HepG2 (cell line): ENCODE data around the gene YY1. TPM values are rescaled to one million over a fixed set of nuclear protein-coding genes. Genes with fewer than 3 reads are reported as not detected.

Experiments
- GATA4 ChIP-seq: sonication (generic); IDR thresholded peaks from 2 replicates; pipeline ENCODE4 v1.6.1; 2016; ENCODE audit warnings: antibody characterized with exemption, low read depth, borderline replicate concordance
- NCOA1 ChIP-seq: sonication (generic); formaldehyde crosslinking; IDR thresholded peaks from 2 replicates; pipeline ENCODE4 v1.9.0; 2021; ENCODE audit warnings: missing genetic modification reagents
- NFIC ChIP-seq: IDR thresholded peaks from 2 replicates; pipeline ENCODE4 v1.6.1; 2012; ENCODE audit warnings: mild to moderate bottlenecking, low read length, inconsistent platforms
- POLR2AphosphoS2 ChIP-seq: IDR thresholded peaks from 2 replicates; pipeline ENCODE4 v1.6.1; 2011; ENCODE audit warnings: low read depth, low read length, improper control_type of control experiment
- POLR2G ChIP-seq: fragments of 200-400 bp; formaldehyde crosslinking; IDR thresholded peaks from 2 replicates; pipeline ENCODE4 v1.6.1; 2018; ENCODE audit warnings: mild to moderate bottlenecking, low read depth, low read length, moderate library complexity
- RELA ChIP-seq: sonication (generic); formaldehyde crosslinking; IDR thresholded peaks from 2 replicates; pipeline ENCODE4 v1.4.0; 2020; ENCODE audit warnings: missing genetic modification reagents
- RNF219 ChIP-seq: sonication (generic); formaldehyde crosslinking; IDR thresholded peaks from 2 replicates; pipeline ENCODE4 v1.5.0; 2020; ENCODE audit warnings: mild to moderate bottlenecking, missing genetic modification reagents
- TCF12 ChIP-seq, 2 experiments: fragments of 450-650 bp in 1 of 2; sonication (generic) in 1 of 2; formaldehyde crosslinking in 1 of 2; IDR thresholded peaks; 2 replicates each; pipeline versions ENCODE4 v1.6.1 to v1.8.0; 2017 to 2022; ENCODE audit warnings: antibody characterized with exemption in 1 of 2, mild to moderate bottlenecking in 1 of 2, missing genetic modification reagents in 1 of 2, moderate library complexity in 1 of 2
- TFAP4 ChIP-seq: sonication (generic); IDR thresholded peaks from 2 replicates; pipeline ENCODE4 v1.6.1; 2016; ENCODE audit warnings: low read depth, borderline replicate concordance
- THRA ChIP-seq: sonication (generic); formaldehyde crosslinking; IDR thresholded peaks from 2 replicates; pipeline ENCODE4 v1.4.0; 2020; ENCODE audit warnings: missing genetic modification reagents, borderline replicate concordance
- USF2 ChIP-seq, 2 experiments: sonication (generic) in 1 of 2; formaldehyde crosslinking in 1 of 2; IDR thresholded peaks; 2 replicates each; pipeline versions ENCODE4 v1.5.1 to v1.6.1; 2011 to 2020; ENCODE audit warnings: borderline replicate concordance in 1 of 2, low read depth in 1 of 2, low read length in 1 of 2, mild to moderate bottlenecking in 1 of 2, missing genetic modification reagents in 1 of 2, moderate library complexity in 1 of 2
- XBP1 ChIP-seq: sonication (generic); formaldehyde crosslinking; IDR thresholded peaks from 2 replicates; pipeline ENCODE4 v1.5.0; 2020; ENCODE audit warnings: missing genetic modification reagents
- ZNF101 ChIP-seq: sonication (generic); formaldehyde crosslinking; IDR thresholded peaks from 2 replicates; pipeline ENCODE4 v1.4.0; 2020; ENCODE audit warnings: mild to moderate bottlenecking, low read depth, missing genetic modification reagents, borderline replicate concordance
- ZNF138 ChIP-seq: sonication (generic); formaldehyde crosslinking; IDR thresholded peaks from 2 replicates; pipeline ENCODE4 v1.5.0; 2020; ENCODE audit warnings: mild to moderate bottlenecking, low read depth, missing genetic modification reagents
- ZNF350 ChIP-seq: sonication (generic); formaldehyde crosslinking; IDR thresholded peaks from 2 replicates; pipeline ENCODE4 v1.4.0; 2020; ENCODE audit warnings: mild to moderate bottlenecking, low read depth, missing genetic modification reagents, borderline replicate concordance
- ZNF382 ChIP-seq: sonication (generic); formaldehyde crosslinking; IDR thresholded peaks from 2 replicates; pipeline ENCODE4 v1.5.0; 2020; ENCODE audit warnings: missing genetic modification reagents, mild to moderate bottlenecking, borderline replicate concordance
- ZNF639 ChIP-seq: conservative IDR thresholded peaks from 2 replicates; pipeline ENCODE4 v1.6.1; 2018; ENCODE audit warnings: missing genetic modification reagents
- ZNF740 ChIP-seq: sonication (generic); formaldehyde crosslinking; IDR thresholded peaks from 2 replicates; pipeline ENCODE4 v1.4.0; 2020; ENCODE audit warnings: missing genetic modification reagents
- polyA plus RNA-seq, 8 experiments: library from polyadenylated mRNA; depleted of rRNA in 3 of 8; stranded (reverse) in 7 of 8; unstranded in 1 of 8; fragments of >200 nt; fragmentation: Illumina TruSeq in 4 of 8; extraction: Trizol in 4 of 8; gene quantifications; 2 replicates each; pipeline versions ENCODE4 v1.2.1 to v1.2.3, GENCODE V29; 2011 to 2016; ENCODE audit warnings: low read depth in 4 of 8, missing spikeins in 1 of 8, mixed read lengths in 1 of 8; ENCODE audit not compliant: insufficient read depth in 1 of 8
- total RNA-seq, 5 experiments: library from RNA; depleted of rRNA; stranded (reverse); fragments of >200 nt; fragmentation: Illumina TruSeq; extraction: Trizol; gene quantifications; 2 replicates each; pipeline ENCODE4 v1.2.3, GENCODE V29; 2016; ENCODE audit warnings: low read depth in 1 of 5

YY1 gene
- total and polyA plus RNA-seq, 2 of the 13 experiments (the other 11 are each of a cell fraction or from before 2014, with no cell fraction given), result 29.4 to 68.1 TPM

- TF ChIP-seq GATA4 (0 out of 2 replicates have a peak, but pooled peaks have one; percentile 69), USF2 (IDR thresholded peaks at IDR 0.05; ENCODE audit: low read depth, low read length) (no peak), USF2 (CRISPR knock-in tag; IDR thresholded peaks at IDR 0.05; ENCODE audit: borderline replicate concordance) (no peak), POLR2G (peak; percentile 93), RELA (CRISPR knock-in tag) (no peak), ZNF350 (CRISPR knock-in tag) (peak; percentile 53), ZNF101 (CRISPR knock-in tag) (no peak), ZNF138 (0 out of 2 replicates have a peak, but pooled peaks have one; percentile 36), TFAP4 (0 out of 2 replicates have a peak, but pooled peaks have one; percentile 1), ZNF740 (CRISPR knock-in tag) (0 out of 2 replicates have a peak, but pooled peaks have one; percentile 22), ZNF382 (CRISPR knock-in tag) (no peak), THRA (CRISPR knock-in tag) (peak; percentile 7; the same call in 1 of the 2 replicates), ZNF639 (CRISPR knock-in tag) (peak; percentile 74), XBP1 (CRISPR knock-in tag) (no peak), POLR2AphosphoS2 (no peak), NCOA1 (CRISPR knock-in tag) (peak; percentile 89; the same call in 1 of the 2 replicates), TCF12 (IDR thresholded peaks at IDR 0.05) (no peak), TCF12 (CRISPR knock-in tag; IDR thresholded peaks at IDR 0.05) (peak; percentile 20; the same call in 1 of the 2 replicates), RNF219 (CRISPR knock-in tag) (no peak), NFIC (no peak)
Measured at GRCh38 chr14:100213956-100214769, 24.8 kb upstream of the YY1 start (continued).
